A673 (cell line): ENCODE data around the gene COL3A1. TPM values are rescaled to one million over a fixed set of nuclear protein-coding genes. Genes with fewer than 3 reads are reported as not detected.

Experiments used
- BruUV-seq: library from RNA; stranded (reverse); fragments of 400-500 nt; replicated peaks from 2 replicates; lab custom pipeline; 2021; lab: Mats Ljungman, UMichigan
- CTCF ChIA-PET: fragments of 300-600 bp; sonication (Branson Sonifier 250); formaldehyde crosslinking; loops from one replicate; lab custom pipeline; 2022; ENCODE audit warnings: antibody characterized with exemption; lab: Charles Lee
- POLR2A ChIA-PET: fragments of 300-600 bp; sonication (Branson Sonifier 250); formaldehyde crosslinking; loops from one replicate; lab custom pipeline; 2022; ENCODE audit warnings: antibody characterized with exemption; ENCODE audit not compliant: low non-redundant PET; lab: Charles Lee
- DNase-seq: peaks from one replicate; pipeline ENCODE4 v3.0.0-alpha.2; 2015; ENCODE audit warnings: low spot score
- H3K27ac ChIP-seq: fragments of 200-600 bp; sonication (generic); 2 replicates; pipeline ENCODE4 v1.5.1; 2016; ENCODE audit warnings: mixed run types, low read depth, mild to moderate bottlenecking, mixed read lengths, antibody characterized with exemption, low read length; ENCODE audit not compliant: poor library complexity, severe bottlenecking
- H3K27me3 ChIP-seq: fragments of 200-600 bp; sonication (generic); replicated peaks from 2 replicates; pipeline ENCODE4 v1.6.1; 2017; ENCODE audit warnings: mixed run types, low read depth, mild to moderate bottlenecking, mixed read lengths, antibody characterized with exemption, low read length; ENCODE audit not compliant: insufficient read depth, poor library complexity
- H3K36me3 ChIP-seq: fragments of 200-600 bp; sonication (generic); 2 replicates; pipeline ENCODE4 v1.6.1; 2016; ENCODE audit warnings: mixed run types, mild to moderate bottlenecking, mixed read lengths, antibody characterized with exemption, low read length; ENCODE audit not compliant: insufficient read depth, poor library complexity, severe bottlenecking
- H3K4me1 ChIP-seq: fragments of 200-600 bp; sonication (generic); 2 replicates; pipeline ENCODE4 v1.6.1; 2017; ENCODE audit warnings: mixed run types, mild to moderate bottlenecking, mixed read lengths, antibody characterized with exemption, low read length; ENCODE audit not compliant: insufficient read depth, poor library complexity, severe bottlenecking
- H3K4me3 ChIP-seq: fragments of 200-600 bp; sonication (generic); 2 replicates; pipeline ENCODE4 v1.5.1; 2016; ENCODE audit warnings: low read depth, mixed run types, mild to moderate bottlenecking, mixed read lengths, low read length; ENCODE audit not compliant: poor library complexity, severe bottlenecking
- H3K9me3 ChIP-seq: fragments of 200-600 bp; sonication (generic); 2 replicates; pipeline ENCODE4 v1.6.1; 2016; ENCODE audit warnings: mixed run types, low read depth, mild to moderate bottlenecking, mixed read lengths, antibody characterized with exemption, low read length; ENCODE audit not compliant: poor library complexity, severe bottlenecking
- EZH2 ChIP-seq: fragments of 200-600 bp; sonication (generic); IDR thresholded peaks from 2 replicates; pipeline ENCODE4 v1.6.1; 2017; ENCODE audit warnings: borderline replicate concordance, low read depth, mild to moderate bottlenecking, mixed read lengths, antibody characterized with exemption, low read length; ENCODE audit not compliant: poor library complexity, severe bottlenecking
- intact Hi-C: fragments of 100-400 bp; cut with micrococcal nuclease; formaldehyde crosslinking; loops from one replicate; pipeline ENCODE4 v1.10.0; 2022; ENCODE audit not compliant: unreplicated experiment
- total RNA-seq: library from RNA; stranded (reverse); gene quantifications from 2 replicates; pipeline ENCODE4 v1.2.3, GENCODE V29; 2021
- TF ChIP-seq, protein P1 (sequence below): fragments of 300-800, 200-600 bp; sonication (generic); conservative IDR thresholded peaks from 2 replicates; pipeline ENCODE4 v1.5.1; 2017; ENCODE audit warnings: low read depth, mild to moderate bottlenecking, antibody characterized with exemption, low read length, moderate library complexity, mixed read lengths

The COL3A1 gene
- total RNA-seq, 1 experiment from 2014 or later = 12.6 TPM

DNA sequence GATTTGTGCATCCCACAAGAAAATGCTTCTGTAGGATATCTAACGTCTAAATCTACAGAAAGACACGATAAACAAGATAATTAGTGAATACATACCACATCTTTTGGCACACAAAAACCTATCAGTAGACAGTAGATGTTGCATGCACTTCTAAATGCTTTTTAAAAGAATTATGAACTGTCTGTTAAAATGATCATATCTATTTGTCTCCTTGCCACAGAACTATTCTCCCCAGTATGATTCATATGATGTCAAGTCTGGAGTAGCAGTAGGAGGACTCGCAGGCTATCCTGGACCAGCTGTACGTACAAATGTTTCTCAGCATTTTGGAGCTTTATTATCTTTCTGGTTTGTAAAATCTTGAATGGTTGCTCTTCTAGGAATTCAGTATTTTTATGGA lies 12.7 kb downstream of the COL3A1 start:
- Histone ChIP-seq H3K36me3 (no peaks in the 10 kb centered on the region), H3K4me3 (no peak overlapping the region), H3K4me1 (peaks cover 5% of the 10 kb centered on the region), H3K9me3 (no peaks in the 10 kb centered on the region), H3K27me3 (no peaks in the 10 kb centered on the region), H3K27ac (no peak overlapping the region)
- no peak for DNase-seq
- BruUV-seq = no TSS peak
- no peak for TF ChIP-seq EZH2
- TF ChIP-seq, protein P1, sequence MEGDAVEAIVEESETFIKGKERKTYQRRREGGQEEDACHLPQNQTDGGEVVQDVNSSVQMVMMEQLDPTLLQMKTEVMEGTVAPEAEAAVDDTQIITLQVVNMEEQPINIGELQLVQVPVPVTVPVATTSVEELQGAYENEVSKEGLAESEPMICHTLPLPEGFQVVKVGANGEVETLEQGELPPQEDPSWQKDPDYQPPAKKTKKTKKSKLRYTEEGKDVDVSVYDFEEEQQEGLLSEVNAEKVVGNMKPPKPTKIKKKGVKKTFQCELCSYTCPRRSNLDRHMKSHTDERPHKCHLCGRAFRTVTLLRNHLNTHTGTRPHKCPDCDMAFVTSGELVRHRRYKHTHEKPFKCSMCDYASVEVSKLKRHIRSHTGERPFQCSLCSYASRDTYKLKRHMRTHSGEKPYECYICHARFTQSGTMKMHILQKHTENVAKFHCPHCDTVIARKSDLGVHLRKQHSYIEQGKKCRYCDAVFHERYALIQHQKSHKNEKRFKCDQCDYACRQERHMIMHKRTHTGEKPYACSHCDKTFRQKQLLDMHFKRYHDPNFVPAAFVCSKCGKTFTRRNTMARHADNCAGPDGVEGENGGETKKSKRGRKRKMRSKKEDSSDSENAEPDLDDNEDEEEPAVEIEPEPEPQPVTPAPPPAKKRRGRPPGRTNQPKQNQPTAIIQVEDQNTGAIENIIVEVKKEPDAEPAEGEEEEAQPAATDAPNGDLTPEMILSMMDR = no peak
- POLR2A ChIA-PET = no interaction called here
- intact Hi-C loops = no loop called here
- CTCF ChIA-PET = no interaction called here

DNA sequence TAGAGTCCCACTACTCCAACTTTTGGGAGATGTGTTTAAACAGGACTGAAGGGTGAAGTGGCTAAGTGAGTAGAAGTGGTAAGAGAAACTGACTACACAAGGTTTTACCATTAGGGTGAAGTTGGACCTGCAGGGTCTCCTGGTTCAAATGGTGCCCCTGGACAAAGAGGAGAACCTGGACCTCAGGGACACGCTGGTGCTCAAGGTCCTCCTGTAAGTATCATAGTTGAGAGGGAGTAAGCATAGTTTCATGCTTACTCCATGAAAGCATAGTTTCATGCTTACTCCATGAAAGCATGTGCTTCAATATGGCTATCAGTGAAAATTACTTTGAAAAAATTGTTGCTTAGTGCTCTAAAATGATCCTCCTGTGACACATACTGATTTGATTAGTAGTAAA lies 19.1 kb downstream of the COL3A1 start:
- DNase-seq = no peak
- no peaks in the 10 kb centered on the region for H3K27me3 ChIP-seq
- no TSS peak for BruUV-seq
- CTCF ChIA-PET = no interaction called here
- no peak overlapping the region for H3K27ac ChIP-seq
- no peaks in the 10 kb centered on the region for H3K4me1 ChIP-seq
- peaks cover 3% of the 10 kb centered on the region for H3K36me3 ChIP-seq
- POLR2A ChIA-PET = no interaction called here
- TF ChIP-seq EZH2 = no peak
- TF ChIP-seq, protein P1 = no peak
- H3K9me3 ChIP-seq = no peaks in the 10 kb centered on the region
- intact Hi-C loops = no loop called here
- no peak overlapping the region for H3K4me3 ChIP-seq

DNA sequence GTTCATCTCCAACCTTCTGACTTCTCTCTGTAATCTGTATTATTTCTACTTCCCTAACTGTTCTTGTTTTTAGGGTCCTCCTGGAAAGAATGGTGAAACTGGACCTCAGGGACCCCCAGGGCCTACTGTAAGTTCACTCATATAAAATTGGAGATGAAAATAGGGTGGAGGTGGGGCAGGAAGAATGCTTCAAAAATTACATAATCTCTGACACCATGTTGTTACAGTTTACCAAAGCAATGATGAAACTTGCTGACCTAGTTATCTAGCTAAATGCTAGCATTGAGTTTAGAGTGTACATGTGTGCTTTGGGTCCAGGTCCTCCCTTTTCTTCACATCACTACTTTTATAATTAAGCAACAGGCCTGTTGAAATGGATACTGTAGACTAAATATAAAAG lies 23.1 kb downstream of the COL3A1 start:
- Histone ChIP-seq H3K27me3 (no peaks in the 10 kb centered on the region), H3K4me3 (no peak overlapping the region), H3K27ac (no peak overlapping the region), H3K36me3 (peaks cover 3% of the 10 kb centered on the region), H3K4me1 (peaks cover 15% of the 10 kb centered on the region), H3K9me3 (no peaks in the 10 kb centered on the region)
- DNase-seq = no peak
- ChIA-PET CTCF (no interaction called here), POLR2A (no interaction called here)
- no TSS peak for BruUV-seq
- no peak for TF ChIP-seq EZH2
- TF ChIP-seq, protein P1 = no peak
- intact Hi-C loops = no loop called here
